HEK293 (cell line): ENCODE data around the gene OR2V1.

Experiments used
- CTCF ChIA-PET: fragments of 350-600 bp; formaldehyde crosslinking; extraction: SDS; loops from one replicate; lab custom pipeline; 2021; ENCODE audit warnings: antibody characterized with exemption; lab: Yijun Ruan, JAX
- POLR2A ChIA-PET: fragments of 300-600 bp; formaldehyde crosslinking; extraction: SDS; loops from one replicate; lab custom pipeline; 2020; ENCODE audit warnings: antibody characterized with exemption, inconsistent platforms; lab: Yijun Ruan, JAX
- H3K27ac ChIP-seq: fragments of 200-500 bp; sonication (Bioruptor generic); 2 replicates; pipeline ENCODE4 v1.5.1; 2014; ENCODE audit warnings: low read depth, low read length, control low read depth, inconsistent platforms; ENCODE audit errors: extremely low read depth
- H3K36me3 ChIP-seq, 2 experiments: fragments of 200-500 bp in 1 of 2; sonication (Bioruptor generic) in 1 of 2; 1 replicate in 1 of 2; 2 replicates in 1 of 2; pipeline ENCODE4 v1.5.1; 2014 to 2017; ENCODE audit warnings: inconsistent platforms in 2 of 2, low read length in 2 of 2; ENCODE audit not compliant: control insufficient read depth in 2 of 2, insufficient read depth in 1 of 2
- H3K4me1 ChIP-seq: fragments of 200-500 bp; sonication (Bioruptor generic); 2 replicates; pipeline ENCODE4 v1.5.1; 2014; ENCODE audit warnings: mild to moderate bottlenecking, low read length, inconsistent platforms; ENCODE audit not compliant: control insufficient read depth, insufficient read depth
- H3K4me3 ChIP-seq: 2 replicates; pipeline ENCODE4 v1.5.1; 2011; ENCODE audit warnings: low read depth, mild to moderate bottlenecking, control low read depth, low read length, moderate library complexity
- H3K9me3 ChIP-seq: fragments of 200-500 bp; sonication (Bioruptor generic); 2 replicates; pipeline ENCODE4 v1.5.1; 2014; ENCODE audit warnings: low read depth, low read length, inconsistent platforms; ENCODE audit not compliant: control insufficient read depth, insufficient read depth
- ELK4 ChIP-seq: IDR thresholded peaks from 2 replicates; pipeline ENCODE4 v1.6.1; 2011; ENCODE audit warnings: mild to moderate bottlenecking, low read depth, low read length, borderline replicate concordance
- GLIS1 ChIP-seq: fragments of 450-650 bp; formaldehyde crosslinking; IDR thresholded peaks from 2 replicates; pipeline ENCODE4 v1.5.1; 2016; ENCODE audit warnings: missing biosample characterization, missing genetic modification characterization
- HIC1 ChIP-seq: fragments of 450-650 bp; formaldehyde crosslinking; IDR thresholded peaks from 2 replicates; pipeline ENCODE4 v1.5.1; 2016; ENCODE audit warnings: missing biosample characterization, missing genetic modification characterization
- INSM2 ChIP-seq: fragments of 450-650 bp; formaldehyde crosslinking; IDR thresholded peaks from 2 replicates; pipeline ENCODE4 v1.5.1; 2016; ENCODE audit warnings: missing biosample characterization, missing genetic modification characterization
- MEIS1 ChIP-seq: sonication (generic); formaldehyde crosslinking; IDR thresholded peaks from 2 replicates; pipeline ENCODE4 v1.8.1; 2022; ENCODE audit warnings: missing genetic modification reagents, mild to moderate bottlenecking, borderline replicate concordance
- SCRT2 ChIP-seq: fragments of 450-650 bp; formaldehyde crosslinking; IDR thresholded peaks from 2 replicates; pipeline ENCODE4 v1.5.1; 2016; ENCODE audit warnings: missing biosample characterization, missing genetic modification characterization
- WT1 ChIP-seq: fragments of 450-650 bp; formaldehyde crosslinking; IDR thresholded peaks from 2 replicates; pipeline ENCODE4 v1.5.1; 2016; ENCODE audit warnings: missing biosample characterization, missing genetic modification characterization
- ZBTB44 ChIP-seq: fragments of 450-650 bp; IDR thresholded peaks from 2 replicates; pipeline ENCODE4 v1.5.1; 2018; ENCODE audit warnings: missing biosample characterization, mild to moderate bottlenecking, missing genetic modification characterization
- ZBTB6 ChIP-seq: fragments of 450-650 bp; formaldehyde crosslinking; IDR thresholded peaks from 2 replicates; pipeline ENCODE4 v1.5.1; 2017; ENCODE audit warnings: missing biosample characterization, missing genetic modification characterization
- ZNF114 ChIP-seq: fragments of 450-650 bp; formaldehyde crosslinking; IDR thresholded peaks from 2 replicates; pipeline ENCODE4 v1.5.0; 2017; ENCODE audit warnings: missing biosample characterization, missing genetic modification characterization
- ZNF146 ChIP-seq: fragments of 450-650 bp; formaldehyde crosslinking; IDR thresholded peaks from 2 replicates; pipeline ENCODE4 v1.5.1; 2016; ENCODE audit warnings: missing biosample characterization, missing genetic modification characterization
- ZNF155 ChIP-seq: fragments of 450-650 bp; formaldehyde crosslinking; IDR thresholded peaks from 2 replicates; pipeline ENCODE4 v1.5.1; 2016; ENCODE audit warnings: missing biosample characterization, missing genetic modification characterization
- ZNF157 ChIP-seq: fragments of 450-650 bp; formaldehyde crosslinking; IDR thresholded peaks from 2 replicates; pipeline ENCODE4 v1.5.1; 2016; ENCODE audit warnings: missing biosample characterization, missing genetic modification characterization
- ZNF16 ChIP-seq: fragments of 450-650 bp; formaldehyde crosslinking; IDR thresholded peaks from 2 replicates; pipeline ENCODE4 v1.5.1; 2016; ENCODE audit warnings: low read depth, missing biosample characterization, missing genetic modification characterization
- ZNF174 ChIP-seq: fragments of 450-650 bp; formaldehyde crosslinking; IDR thresholded peaks from 2 replicates; pipeline ENCODE4 v1.5.0; 2017; ENCODE audit warnings: missing biosample characterization, mild to moderate bottlenecking, missing genetic modification characterization
- ZNF2 ChIP-seq: fragments of 450-650 bp; formaldehyde crosslinking; IDR thresholded peaks from 2 replicates; pipeline ENCODE4 v1.5.1; 2016; ENCODE audit warnings: missing biosample characterization, missing genetic modification characterization
- ZNF239 ChIP-seq: fragments of 450-650 bp; formaldehyde crosslinking; IDR thresholded peaks from 2 replicates; pipeline ENCODE4 v1.5.1; 2016; ENCODE audit warnings: missing biosample characterization, missing genetic modification characterization
- ZNF266 ChIP-seq: fragments of 450-650 bp; formaldehyde crosslinking; IDR thresholded peaks from 2 replicates; pipeline ENCODE4 v1.5.1; 2016; ENCODE audit warnings: missing biosample characterization, missing genetic modification characterization, low read depth
- ZNF362 ChIP-seq: fragments of 450-650 bp; formaldehyde crosslinking; IDR thresholded peaks from 2 replicates; pipeline ENCODE4 v1.5.1; 2016; ENCODE audit warnings: missing biosample characterization, missing genetic modification characterization
- ZNF37A ChIP-seq: fragments of 450-650 bp; IDR thresholded peaks from 2 replicates; pipeline ENCODE4 v1.5.1; 2018; ENCODE audit warnings: missing biosample characterization, missing genetic modification characterization
- ZNF426 ChIP-seq: fragments of 450-650 bp; formaldehyde crosslinking; IDR thresholded peaks from 2 replicates; pipeline ENCODE4 v1.5.1; 2017; ENCODE audit warnings: missing biosample characterization, missing genetic modification characterization, mild to moderate bottlenecking, inconsistent platforms, moderate library complexity
- ZNF514 ChIP-seq: fragments of 450-650 bp; formaldehyde crosslinking; IDR thresholded peaks from 2 replicates; pipeline ENCODE4 v1.5.1; 2016; ENCODE audit warnings: missing biosample characterization, missing genetic modification characterization
- ZNF530 ChIP-seq: fragments of 450-650 bp; formaldehyde crosslinking; IDR thresholded peaks from 2 replicates; pipeline ENCODE4 v1.5.1; 2016; ENCODE audit warnings: low read depth, missing biosample characterization, missing genetic modification characterization
- ZNF549 ChIP-seq: fragments of 450-650 bp; IDR thresholded peaks from 2 replicates; pipeline ENCODE4 v1.5.1; 2018; ENCODE audit warnings: missing biosample characterization, missing genetic modification characterization, mild to moderate bottlenecking, inconsistent platforms, moderate library complexity
- ZNF555 ChIP-seq: fragments of 450-650 bp; formaldehyde crosslinking; conservative IDR thresholded peaks from 2 replicates; pipeline ENCODE4 v1.5.1; 2017; ENCODE audit warnings: missing biosample characterization, mild to moderate bottlenecking, missing genetic modification characterization, inconsistent platforms
- ZNF558 ChIP-seq: fragments of 450-650 bp; formaldehyde crosslinking; IDR thresholded peaks from 2 replicates; pipeline ENCODE4 v1.5.1; 2016; ENCODE audit warnings: missing biosample characterization, missing genetic modification characterization
- ZNF560 ChIP-seq: fragments of 450-650 bp; formaldehyde crosslinking; IDR thresholded peaks from 2 replicates; pipeline ENCODE4 v1.5.1; 2017; ENCODE audit warnings: missing biosample characterization, missing genetic modification characterization, borderline replicate concordance
- ZNF776 ChIP-seq: fragments of 450-650 bp; formaldehyde crosslinking; IDR thresholded peaks from 2 replicates; pipeline ENCODE4 v1.5.0; 2017; ENCODE audit warnings: missing biosample characterization, missing genetic modification characterization, borderline replicate concordance
- ZNF792 ChIP-seq: fragments of 450-650 bp; formaldehyde crosslinking; IDR thresholded peaks from 2 replicates; pipeline ENCODE4 v1.5.1; 2016; ENCODE audit warnings: missing biosample characterization, missing genetic modification characterization

Gene OR2V1

GRCh38 chr5:181167814-181168488 is 37.0 kb upstream of the OR2V1 start:
- no peaks in the 10 kb centered on the region for H3K9me3 ChIP-seq
- peaks cover 6% of the 10 kb centered on the region for H3K4me1 ChIP-seq
- H3K4me3 ChIP-seq = no peak overlapping the region
- ChIA-PET CTCF (interaction anchor here (0.8 to 3.6 kb wide), 14 partner anchors 9 to 375 kb away, joined by 3 to 27 read pairs (median 5); no protein-coding TSS in a partner anchor), POLR2A (interaction anchor here (1.0 kb wide), 1 partner anchor 340 kb away, joined by 3 read pairs; no protein-coding TSS in a partner anchor)
- no peak overlapping the region for H3K27ac ChIP-seq
- H3K36me3 ChIP-seq = no peaks in the 10 kb centered on the region
- no peak for TF ChIP-seq ELK4
- no peak for TF ChIP-seq ZNF362 (tag by site-specific recombination)
- no peak for TF ChIP-seq ZBTB44
- no peak for TF ChIP-seq ZNF146 (tag by site-specific recombination)
- no peak for TF ChIP-seq ZNF37A (tag by site-specific recombination)
- TF ChIP-seq ZNF530 (tag by site-specific recombination) = no peak
- TF ChIP-seq ZNF776 (tag by site-specific recombination) = no peak
- no peak for TF ChIP-seq ZNF426 (tag by site-specific recombination)
- no peak for TF ChIP-seq ZNF792 (tag by site-specific recombination)
- TF ChIP-seq ZNF239 (tag by site-specific recombination) = no peak
- TF ChIP-seq HIC1 (tag by site-specific recombination) = peak; percentile 40; the same call in 1 of the 2 replicates
- TF ChIP-seq ZNF514 (tag by site-specific recombination) = no peak
- no peak for TF ChIP-seq ZNF114
- TF ChIP-seq ZNF16 (tag by site-specific recombination) = no peak
- no peak for TF ChIP-seq ZNF2 (tag by site-specific recombination)
- peak; percentile 54 for TF ChIP-seq WT1
- no peak for TF ChIP-seq GLIS1 (tag by site-specific recombination)
- no peak for TF ChIP-seq ZNF558 (tag by site-specific recombination)
- TF ChIP-seq ZNF555 (tag by site-specific recombination) = no peak
- no peak for TF ChIP-seq SCRT2
- no peak for TF ChIP-seq ZNF155 (tag by site-specific recombination)
- no peak for TF ChIP-seq INSM2 (tag by site-specific recombination)
- TF ChIP-seq ZNF549 (tag by site-specific recombination) = no peak
- no peak for TF ChIP-seq ZNF266 (tag by site-specific recombination)
- no peak for TF ChIP-seq ZNF560 (tag by site-specific recombination)
- TF ChIP-seq ZBTB6 (tag by site-specific recombination) = no peak
- TF ChIP-seq ZNF157 = no peak
- TF ChIP-seq ZNF174 = no peak
- no peak for TF ChIP-seq MEIS1
